DMS114 treated with DMSO at 0.1 percent for 48 hours (cell line): Measurements from ENCODE around the gene TCEAL9.
"Not testable (repeated sequence)": the region's sequence is repeated elsewhere in the genome, so short reads cannot be mapped to it uniquely, and the experiment has no call there.

Source experiments
- DNase-seq: peaks from one replicate; lab custom pipeline; 2025; ENCODE audit not compliant: unreplicated experiment; lab: John Stamatoyannopoulos, UW

Gene TCEAL9, protein sequence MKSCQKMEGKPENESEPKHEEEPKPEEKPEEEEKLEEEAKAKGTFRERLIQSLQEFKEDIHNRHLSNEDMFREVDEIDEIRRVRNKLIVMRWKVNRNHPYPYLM

DNA sequence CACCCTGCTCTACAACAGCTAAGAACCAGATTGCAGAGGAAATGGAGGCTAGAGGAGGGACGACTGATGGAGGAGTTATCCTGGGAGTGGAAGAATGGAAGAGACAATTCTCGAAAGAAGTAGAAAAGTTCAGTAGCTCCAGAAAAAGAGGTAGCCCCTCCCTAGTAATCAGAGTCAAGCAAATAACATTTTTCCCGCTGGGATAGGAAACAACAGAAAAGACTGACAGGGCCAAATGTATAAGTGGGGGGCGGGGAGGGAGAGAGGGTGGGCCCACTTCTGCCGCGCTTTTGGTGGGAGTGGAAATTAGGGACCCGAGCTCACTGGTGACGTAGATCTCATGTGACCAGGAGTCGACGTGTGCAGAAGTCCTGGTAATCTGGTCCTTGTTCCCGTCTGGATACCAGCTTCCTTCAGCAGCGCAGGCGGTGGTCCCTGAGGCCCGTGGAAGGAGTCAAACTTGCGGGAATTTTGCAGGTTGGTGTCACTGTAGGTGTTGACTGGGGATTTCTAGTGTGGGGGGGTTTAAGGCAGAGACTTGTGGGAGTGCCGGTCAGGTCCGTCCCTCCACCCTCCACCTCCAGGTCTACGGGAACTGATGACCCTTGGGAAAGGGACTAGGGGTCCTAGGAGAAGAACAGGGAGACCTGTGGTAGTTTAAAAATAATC is at the start of gene TCEAL9:
Gene TCEAL9 (plus strand): TSS at position 377 of the 669 bp plus-strand sequence. CDS start 1,179 bp downstream, outside the sequence.
- peak; percentile 91 for DNase-seq

DNA sequence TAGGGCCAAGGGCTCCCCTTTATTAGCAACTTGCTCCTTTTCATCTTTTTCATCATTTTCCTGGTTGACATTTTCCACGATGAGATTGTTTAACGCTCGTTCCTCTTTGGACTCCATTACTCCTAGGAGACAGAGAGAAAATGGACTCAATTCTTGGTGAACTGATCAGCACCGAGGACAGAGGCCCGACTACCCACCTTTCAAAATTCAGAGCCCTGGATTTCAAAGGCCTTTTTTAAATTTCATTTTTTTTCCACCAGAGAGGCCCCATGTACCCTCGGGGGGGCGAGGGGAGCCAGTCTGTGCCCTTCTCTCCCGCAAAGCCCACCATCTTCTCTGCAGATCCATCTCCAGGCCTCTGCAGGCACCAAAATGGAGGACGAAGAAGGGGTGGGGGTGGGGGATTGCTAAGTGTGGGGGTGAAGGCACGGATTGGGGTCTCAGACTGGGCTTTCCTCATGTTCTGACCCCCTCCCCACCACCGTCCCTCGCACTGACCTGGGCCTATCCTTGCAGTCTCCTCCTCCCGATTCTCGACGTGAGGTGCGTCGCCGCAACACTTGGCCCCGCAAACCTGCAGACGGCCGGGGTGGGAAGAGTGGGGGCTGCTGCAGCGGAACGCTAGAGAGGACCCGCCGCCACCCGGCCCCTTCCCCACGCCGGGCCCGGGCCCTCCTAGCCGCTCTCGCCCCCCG is 46.3 kb upstream of the TCEAL9 start:
- DNase-seq, result no peak

DNA sequence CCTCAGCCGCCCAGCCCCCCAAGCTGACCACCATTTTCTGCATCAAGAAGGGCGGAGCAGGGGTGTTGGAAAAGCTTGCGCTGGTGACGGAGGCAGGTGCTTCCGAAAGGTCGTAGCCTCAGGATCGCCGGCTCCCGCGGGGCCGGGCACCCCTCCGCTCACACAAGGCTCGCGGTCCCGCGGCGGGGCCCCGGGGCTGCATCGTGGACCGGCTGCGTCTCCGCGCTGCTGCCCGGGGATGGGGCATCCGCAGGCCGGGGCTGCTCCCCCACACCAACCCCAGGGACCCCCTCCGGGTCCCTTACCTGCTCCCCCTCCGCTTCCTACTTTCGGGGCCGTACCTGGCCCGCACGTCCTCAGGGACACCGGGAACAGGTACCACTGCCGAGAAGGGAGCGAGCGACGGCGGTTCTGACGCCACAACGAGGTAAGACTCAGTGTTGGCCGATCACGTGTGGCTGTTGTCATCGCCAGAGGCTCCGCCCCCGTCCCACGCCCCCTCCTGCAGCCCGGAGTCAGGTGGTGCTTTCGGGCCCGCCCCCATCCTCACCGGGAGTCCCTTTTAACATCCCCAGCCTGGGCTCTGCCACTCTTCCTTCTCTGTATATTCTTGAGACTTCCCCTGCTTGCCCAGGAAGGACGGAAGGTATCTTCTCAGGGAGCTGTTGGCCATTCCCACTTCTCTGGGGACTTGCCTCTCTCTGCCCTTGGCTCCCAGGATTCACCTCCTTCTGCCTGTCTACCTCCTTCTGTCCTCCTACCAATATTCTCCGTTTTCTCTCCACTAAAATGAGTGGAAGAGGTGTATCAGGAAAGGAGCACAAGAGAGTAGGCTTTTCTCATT is 45.5 kb upstream of the TCEAL9 start, which contains the start of gene BEX2:
Gene BEX2 (minus strand): TSS at position 436 of the 844 bp plus-strand sequence. CDS start 1,014 bp downstream, outside the sequence.
- peak; percentile 86 for DNase-seq

DNA sequence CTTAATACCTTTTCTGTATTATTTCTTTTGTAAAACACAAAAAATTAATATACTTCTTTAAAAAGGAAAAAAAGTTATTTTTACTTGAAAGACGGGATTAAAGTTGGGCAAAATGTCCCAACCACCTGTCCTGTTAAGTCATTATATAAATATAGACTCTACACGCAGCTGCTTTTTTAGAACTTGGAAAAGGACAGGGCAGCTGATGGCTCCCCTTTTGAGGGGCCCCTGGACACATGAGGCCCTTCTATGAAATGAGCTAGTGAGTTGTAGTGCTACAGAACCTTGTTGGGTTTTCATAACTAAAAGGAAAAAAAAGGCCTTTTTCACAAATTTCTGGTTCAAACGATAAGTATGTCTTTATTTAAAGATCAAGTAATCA is 44.9 kb upstream of the TCEAL9 start:
- DNase-seq, result no peak

DNA sequence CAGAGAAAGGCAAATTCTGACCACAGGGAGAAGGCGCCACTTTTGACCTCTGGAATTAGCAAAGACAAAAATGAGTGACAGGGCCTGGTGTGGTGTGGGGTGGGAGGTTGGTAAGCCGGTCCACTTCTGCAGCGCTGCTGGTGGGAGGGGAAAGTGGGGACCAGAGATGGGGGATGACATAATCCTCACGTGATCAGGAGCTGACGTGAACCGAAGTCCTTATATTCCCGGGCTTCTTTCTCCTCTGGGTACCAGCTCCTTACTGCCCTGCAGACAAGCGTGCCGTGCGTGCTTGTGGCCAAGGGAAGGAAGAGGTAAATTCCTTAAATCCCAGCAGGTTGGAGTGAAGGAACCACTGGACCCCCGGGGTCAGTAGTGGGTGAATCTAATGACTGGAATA is 26.3 kb upstream of the TCEAL9 start, which contains the start of gene TCEAL7:
Gene TCEAL7 (plus strand): TSS at position 249 of the 400 bp plus-strand sequence. CDS start 1,165 bp downstream, outside the sequence.
- DNase-seq, result no peak

DNA sequence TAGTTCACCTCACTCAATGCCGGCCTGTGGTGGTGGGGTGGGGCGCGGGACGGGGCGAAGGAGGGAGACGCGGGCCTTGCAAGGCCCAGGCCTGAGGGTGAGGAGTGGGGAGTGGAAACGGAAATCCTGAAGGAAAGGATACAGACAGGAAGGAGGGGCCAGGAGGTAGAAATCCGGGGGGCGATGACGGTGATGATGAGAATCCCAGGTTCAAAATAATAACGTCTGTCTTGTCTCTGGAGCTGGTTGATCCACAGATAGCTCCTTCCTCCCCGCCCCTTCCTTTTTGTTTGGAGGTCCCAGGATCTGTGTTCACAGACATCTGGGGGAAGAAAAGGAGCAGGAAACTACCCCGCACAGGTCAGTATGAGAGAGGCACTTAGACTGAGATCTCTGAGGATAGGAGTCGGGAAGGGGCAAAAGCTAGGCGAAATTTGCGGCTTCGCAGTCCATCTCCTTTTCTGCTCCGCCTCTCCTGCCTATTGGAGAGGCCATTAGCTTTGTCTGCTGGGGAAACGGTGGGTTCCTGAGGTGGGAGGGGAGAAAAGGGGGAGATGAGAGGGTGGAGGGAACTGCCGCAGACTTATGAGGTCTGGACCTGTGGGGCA is 25.5 kb upstream of the TCEAL9 start:
- no peak for DNase-seq

DNA sequence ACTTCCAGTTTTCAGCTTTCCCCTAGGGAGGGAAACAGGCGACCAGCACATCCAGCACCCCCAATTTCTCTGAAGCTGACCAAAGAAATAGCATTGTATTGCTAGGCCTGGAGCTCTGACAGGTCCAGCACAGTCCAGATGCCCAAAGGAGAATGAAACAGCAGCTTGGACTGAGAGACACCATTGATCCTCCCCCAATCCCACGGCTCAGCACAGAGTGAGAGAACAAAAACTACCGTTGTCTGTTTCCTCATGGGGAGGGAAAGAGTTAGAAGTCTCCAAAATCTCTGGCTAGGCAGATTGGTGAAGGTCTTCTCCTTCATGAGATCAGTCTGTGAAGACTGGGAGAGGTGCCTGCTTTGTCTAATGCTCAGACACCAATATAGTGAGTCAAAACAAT is 17.6 kb upstream of the TCEAL9 start:
- no peak for DNase-seq

DNA sequence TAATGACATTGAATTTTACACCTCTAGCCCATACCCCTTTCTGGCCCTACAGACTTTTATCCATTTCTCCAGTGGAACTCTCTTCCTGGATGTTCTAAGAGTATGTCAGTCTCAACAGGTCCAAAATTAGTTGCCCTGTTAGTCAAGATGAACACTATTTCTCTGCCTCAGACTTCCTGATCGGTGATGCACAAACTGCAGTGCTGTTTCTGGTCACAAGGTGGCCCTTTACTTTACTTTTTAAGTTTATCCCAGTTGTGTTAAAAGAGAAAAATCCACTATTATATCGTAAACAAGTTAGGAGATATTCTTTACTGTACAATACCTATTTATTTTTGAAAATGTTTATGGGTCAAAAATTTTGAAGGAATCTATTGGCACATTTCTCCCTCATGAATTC is 13.2 kb upstream of the TCEAL9 start:
- peak; percentile 57 for DNase-seq

DNA sequence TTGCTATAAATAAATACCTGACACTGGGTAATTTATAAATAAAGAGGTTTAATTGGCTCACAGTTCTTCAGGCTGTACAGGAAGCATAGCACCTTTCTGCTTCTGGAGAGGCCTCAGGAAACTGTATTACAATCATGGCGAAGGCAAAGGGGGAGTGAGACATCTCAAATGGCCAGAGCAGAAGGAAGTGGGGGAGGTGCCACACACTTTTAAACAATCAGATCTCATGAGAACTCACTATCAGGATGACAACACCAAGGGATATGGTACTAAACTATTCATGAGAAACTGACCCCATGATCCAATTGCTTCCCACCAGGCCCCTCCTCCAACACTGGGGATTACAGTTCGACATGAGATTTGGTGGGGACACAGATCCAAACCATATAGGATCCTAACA is 11.7 kb upstream of the TCEAL9 start:
- DNase-seq, result no peak

DNA sequence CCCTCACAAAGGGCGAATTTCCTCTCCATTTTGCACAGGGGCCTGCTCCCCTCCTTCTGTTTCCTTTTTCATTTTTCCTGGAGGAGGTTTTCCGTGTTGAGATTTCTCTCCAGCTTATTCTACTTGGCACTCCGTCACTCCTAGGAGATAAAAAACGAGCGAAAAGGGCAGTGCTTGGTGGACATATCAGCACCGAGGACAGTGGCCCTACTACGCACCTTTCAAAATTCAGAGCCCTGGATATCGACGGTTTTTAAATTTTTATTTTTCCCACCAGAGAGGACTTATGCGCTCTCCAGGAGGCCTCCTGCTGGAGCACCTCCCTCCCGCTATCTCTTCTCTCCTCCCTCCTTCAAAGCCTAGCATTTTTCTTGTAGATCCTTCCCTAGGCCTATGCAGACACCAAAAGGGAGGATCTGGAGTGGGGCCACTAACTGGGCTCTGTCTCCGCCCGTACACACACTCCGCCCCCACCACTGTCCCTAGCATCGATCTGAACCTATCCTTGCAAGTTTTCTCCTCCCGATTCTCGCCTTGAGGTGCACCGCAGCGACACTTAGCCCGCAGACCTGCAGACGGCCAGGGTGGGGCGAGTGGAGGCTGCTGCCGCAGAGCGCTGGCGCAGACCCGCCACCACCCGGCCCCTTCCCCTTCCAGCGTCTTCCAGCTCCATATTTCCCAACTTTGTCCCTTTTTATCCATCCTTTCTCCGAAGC is 8.5 kb upstream of the TCEAL9 start:
- no peak for DNase-seq

DNA sequence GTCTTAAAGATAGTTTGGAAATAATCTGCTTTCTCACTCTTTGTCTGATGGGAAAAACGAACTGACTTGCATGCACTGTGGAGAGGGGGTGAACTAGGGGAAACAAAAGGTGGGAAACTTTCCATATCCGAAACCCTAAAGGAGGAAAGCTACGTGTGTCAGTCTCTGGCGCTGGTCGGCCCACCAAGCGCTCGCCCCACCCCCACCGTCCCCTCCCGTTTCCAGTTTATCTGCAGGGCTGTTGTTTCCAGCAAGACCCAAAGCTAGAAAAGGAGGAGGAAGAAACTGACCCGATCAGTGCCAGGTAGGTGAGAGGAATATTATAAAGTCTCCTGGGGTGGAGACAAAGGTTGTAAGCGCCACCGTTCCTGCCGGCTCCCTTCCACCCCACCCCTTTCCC is 552 bp downstream of the TCEAL9 start:
- peak; percentile 51 for DNase-seq

DNA sequence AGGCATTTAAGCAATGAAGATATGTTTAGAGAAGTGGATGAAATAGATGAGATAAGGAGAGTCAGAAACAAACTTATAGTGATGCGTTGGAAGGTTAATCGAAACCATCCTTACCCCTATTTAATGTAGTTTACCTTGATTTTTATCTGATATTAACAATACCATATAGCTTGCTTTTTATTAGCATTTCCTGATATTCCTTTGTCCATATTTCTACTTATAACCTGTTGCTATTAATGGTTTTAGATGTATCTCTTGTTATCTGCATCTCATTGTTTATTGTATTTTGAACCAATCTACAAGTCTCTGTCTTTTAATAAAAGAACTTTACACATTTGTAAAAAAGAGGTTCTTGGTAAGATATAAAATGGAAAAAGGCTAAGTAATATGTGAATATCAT is 1.6 kb downstream of the TCEAL9 start:
- DNase-seq, result no peak

DNA sequence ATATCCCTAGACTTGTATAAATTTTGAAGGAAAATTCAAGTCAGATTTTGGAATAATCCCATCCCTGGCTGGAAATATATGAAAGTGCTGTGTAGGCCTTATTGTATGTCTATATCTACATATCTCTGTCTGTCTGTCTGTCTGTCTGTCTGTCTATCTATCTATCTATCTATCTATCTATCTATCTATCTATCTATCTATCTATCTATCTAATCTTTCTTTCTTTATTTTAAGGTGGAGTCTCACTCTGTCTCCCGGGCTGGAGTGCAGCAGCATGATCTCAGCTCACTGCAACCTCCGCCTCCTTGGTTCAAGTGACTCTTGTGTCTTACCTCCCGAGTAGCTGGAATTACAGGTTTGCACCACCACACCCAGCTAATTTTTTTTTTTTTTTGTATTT is 3.3 kb downstream of the TCEAL9 start:
- DNase-seq, result not testable (repeated sequence)

DNA sequence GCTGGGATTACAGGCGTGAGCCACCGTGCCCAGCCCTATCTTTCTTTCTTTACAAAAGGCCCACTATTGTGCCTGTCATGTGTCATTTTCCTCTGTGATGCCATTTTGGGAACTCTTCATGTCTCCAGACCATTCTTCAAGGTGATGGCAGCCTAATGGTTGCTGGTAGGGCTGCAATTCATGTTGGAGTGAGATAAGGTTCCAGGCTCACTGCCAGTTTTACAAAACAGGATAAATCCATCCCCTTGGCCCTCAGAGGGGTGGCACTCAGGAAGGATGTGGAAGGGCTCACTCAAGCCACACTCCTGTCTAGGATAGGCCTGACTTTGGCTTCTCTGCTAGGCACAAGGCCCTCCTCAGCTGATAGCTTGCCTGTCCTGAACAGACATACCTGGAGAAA is 3.8 kb downstream of the TCEAL9 start:
- no peak for DNase-seq

DNA sequence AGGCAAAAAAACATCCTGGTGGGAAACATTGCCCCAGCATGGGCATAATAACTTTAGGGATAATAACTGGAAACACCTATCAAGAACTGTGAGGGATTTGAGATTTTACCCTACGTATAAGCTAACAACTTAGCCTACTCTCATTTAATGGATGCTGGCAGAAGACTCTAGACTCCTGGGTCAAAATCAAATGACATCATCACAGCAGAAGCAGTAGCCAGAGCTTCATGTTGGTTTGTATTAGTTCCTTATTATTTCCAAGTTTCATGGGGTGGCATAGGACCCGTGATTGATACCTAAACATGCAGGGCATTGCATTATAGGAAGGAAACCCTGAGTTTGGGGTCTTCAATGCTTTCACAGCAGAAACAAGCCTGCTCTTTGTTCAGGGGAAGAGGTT is 4.6 kb downstream of the TCEAL9 start:
- DNase-seq, result peak; percentile 73

DNA sequence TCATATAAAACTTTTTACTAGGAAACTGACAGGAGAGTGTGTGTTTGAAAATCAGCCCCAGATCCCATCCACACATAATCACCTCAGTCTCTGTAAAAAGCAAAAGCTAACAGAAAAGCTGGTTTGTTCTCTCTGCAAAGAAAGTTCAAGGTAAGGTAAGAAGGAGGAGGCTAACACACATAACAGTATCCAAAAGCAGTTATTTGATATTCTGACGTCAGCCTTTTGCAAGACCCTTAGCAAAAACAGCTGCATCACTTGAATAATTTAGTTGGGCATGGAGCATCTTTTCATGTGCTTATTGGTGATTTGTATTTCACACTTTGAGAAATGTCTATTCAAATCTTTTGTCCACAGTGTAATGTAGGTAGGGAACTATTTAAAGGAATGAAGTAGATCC is 5.5 kb downstream of the TCEAL9 start:
- peak; percentile 80 for DNase-seq

DNA sequence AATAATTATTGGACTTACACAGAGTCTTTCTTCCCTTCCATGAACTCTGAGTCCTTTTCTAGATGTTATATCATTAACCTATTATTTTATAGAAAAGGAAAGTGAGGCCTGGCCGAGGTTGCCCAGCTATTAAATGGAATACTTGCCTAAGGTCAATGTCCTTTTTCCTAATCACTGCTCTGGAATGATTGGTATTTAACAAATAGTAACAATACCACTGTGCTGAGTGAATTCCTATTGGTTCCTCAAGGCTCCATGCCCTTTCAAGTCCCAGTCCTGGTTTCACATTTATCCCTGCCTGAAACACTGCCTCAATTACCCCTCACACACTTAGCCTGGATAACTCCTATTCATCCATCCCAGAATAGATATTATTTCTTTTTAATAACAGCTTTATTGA is 6.2 kb downstream of the TCEAL9 start:
- DNase-seq, result peak; percentile 90

DNA sequence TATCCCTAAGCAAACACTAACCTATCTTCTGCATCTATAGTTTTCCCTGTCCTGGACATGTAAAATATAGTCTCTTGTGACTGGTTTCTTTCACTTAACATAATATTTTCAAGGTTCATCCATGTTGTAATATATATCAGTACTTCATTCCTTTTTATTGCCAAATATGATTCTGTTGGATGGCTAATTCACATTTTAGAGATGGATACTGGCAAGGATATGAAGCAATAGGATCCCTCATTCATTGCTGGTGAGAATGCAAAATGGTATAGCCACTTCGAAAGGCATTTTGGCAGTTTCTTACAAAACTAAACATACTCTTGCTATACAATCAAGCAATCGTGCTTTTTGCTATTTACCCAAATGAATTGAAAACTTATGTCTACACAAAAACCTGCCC is 6.7 kb downstream of the TCEAL9 start:
- no peak for DNase-seq

DNA sequence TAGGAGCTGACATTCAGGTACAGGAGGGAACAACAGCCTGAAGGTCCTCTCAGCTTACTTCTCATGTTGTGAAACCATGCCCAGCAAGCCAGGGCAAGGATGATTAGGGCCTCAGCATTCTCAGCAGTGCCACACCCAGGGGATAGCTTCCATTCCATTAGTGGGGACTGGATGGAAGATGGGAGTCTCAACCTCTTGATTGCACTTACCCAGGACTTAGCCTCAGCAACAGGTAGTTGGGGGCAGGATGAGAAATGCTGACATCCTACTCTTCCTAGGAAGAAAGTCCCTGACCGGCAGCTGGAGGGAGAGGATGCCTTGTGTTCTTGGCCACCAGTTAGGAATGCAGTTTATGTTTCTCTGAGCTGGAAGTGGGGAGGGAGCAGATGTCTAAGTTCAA is 11.2 kb downstream of the TCEAL9 start:
- DNase-seq, result peak; percentile 94

DNA sequence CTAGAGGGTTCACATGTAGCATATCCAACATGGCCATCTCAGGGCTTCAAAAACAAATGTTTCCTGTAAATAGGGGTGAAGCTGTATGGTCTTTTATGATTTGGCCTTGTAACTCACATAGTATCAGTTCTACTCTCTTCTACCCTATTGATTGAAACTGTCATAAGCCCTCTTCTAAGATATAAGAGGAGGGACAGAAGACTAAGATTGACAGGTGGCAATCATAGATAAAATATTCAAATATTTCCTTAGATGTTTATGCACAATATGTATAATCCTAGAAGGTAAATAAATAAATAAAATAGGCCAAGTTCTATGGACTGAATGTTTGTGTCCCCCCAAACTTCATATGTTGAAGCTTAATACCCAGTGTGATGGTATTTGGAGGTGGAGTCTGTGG is 13.2 kb downstream of the TCEAL9 start:
- no peak for DNase-seq
